ENCODE measurements around the gene MTERF4.

Gene MTERF4

GRCh38 chr2:241133436-241133820 lies 31.3 kb upstream of the MTERF4 start:
- no peak for DNase-seq

- no peak for DNase-seq
Observed at GRCh38 chr2:241132538-241133435, 30.7 kb upstream of the MTERF4 start.

- DNase-seq, result no peak
Observed at GRCh38 chr2:241131531-241131930, 29.4 kb upstream of the MTERF4 start.

GRCh38 chr2:241130316-241130715 lies 28.2 kb upstream of the MTERF4 start:
- no peak for DNase-seq

GRCh38 chr2:241129086-241129871 lies 27.2 kb upstream of the MTERF4 start:
- DNase-seq, result no peak

GRCh38 chr2:241128266-241128665 lies 26.2 kb upstream of the MTERF4 start:
- no peak for DNase-seq

- no peak for DNase-seq
Observed at GRCh38 chr2:241126771-241127202, 24.7 kb upstream of the MTERF4 start.

GRCh38 chr2:241126201-241126611 lies 24.1 kb upstream of the MTERF4 start:
- no peak for DNase-seq

GRCh38 chr2:241125626-241126025 lies 23.5 kb upstream of the MTERF4 start:
- no peak for DNase-seq

- DNase-seq, result no peak
Observed at GRCh38 chr2:241123816-241124536, 21.9 kb upstream of the MTERF4 start.

GRCh38 chr2:241122376-241123002 lies 20.4 kb upstream of the MTERF4 start:
- no peak for DNase-seq

- no peak for DNase-seq
Observed at GRCh38 chr2:241121008-241121407, 18.9 kb upstream of the MTERF4 start.

GRCh38 chr2:241120440-241120839 lies 18.4 kb upstream of the MTERF4 start:
- no peak for DNase-seq

- no peak for DNase-seq
Observed at GRCh38 chr2:241118737-241119505, 16.8 kb upstream of the MTERF4 start.

- DNase-seq, result no peak
Observed at GRCh38 chr2:241116606-241117560, 14.8 kb upstream of the MTERF4 start.

GRCh38 chr2:241115361-241115760 lies 13.3 kb upstream of the MTERF4 start:
- DNase-seq, result no peak

GRCh38 chr2:241114836-241115235 lies 12.7 kb upstream of the MTERF4 start:
- DNase-seq, result no peak

GRCh38 chr2:241112592-241112991 lies 10.5 kb upstream of the MTERF4 start:
- no peak for DNase-seq

- no peak for DNase-seq
Observed at GRCh38 chr2:241112046-241112445, 10.0 kb upstream of the MTERF4 start.

GRCh38 chr2:241111440-241111805 lies 9.3 kb upstream of the MTERF4 start:
- no peak for DNase-seq

Measured in fibroblast of upper back skin (primary cell).